ENCODE data around the gene GLRX5. TPM values are rescaled to one million over a fixed set of nuclear protein-coding genes. Genes with fewer than 3 reads are reported as not detected.
A peak's percentile ranks its signal among the peaks of the same experiment; 100 is the strongest.
"Not testable (repeated sequence)": the region's sequence is repeated elsewhere in the genome, so short reads cannot be mapped to it uniquely, and the experiment has no call there.

GLRX5 gene
- total RNA-seq, 2 donors from 2014 or later = 35.5 to 36.1 TPM

GRCh38 chr14:95504135-95505029 is 30.5 kb upstream of the GLRX5 start:
- ATAC-seq (peak; percentile 86 to 89), DNase-seq (ENCODE audit: low spot score) (peak; percentile 76)
- no peaks in the 10 kb centered on the region for H3K9me3 Mint-ChIP-seq
- peaks cover 46 to 58% of the 10 kb centered on the region in 2 donors for H3K4me1 Mint-ChIP-seq (ENCODE audit: low read depth in 2 of 2)
- H3K36me3 Mint-ChIP-seq = peaks cover 18% of the 10 kb centered on the region
- H3K27me3 Mint-ChIP-seq = no peaks in the 10 kb centered on the region
- H3K4me3 Mint-ChIP-seq = peak overlapping the region; percentile 80
- peak overlapping the region; percentile 94 to 98 for H3K27ac Mint-ChIP-seq

- Mint-ChIP-seq H3K4me1 (ENCODE audit: low read depth in 2 of 2) (peaks cover 51 to 64% of the 10 kb centered on the region in 2 donors), H3K36me3 (peaks cover 18% of the 10 kb centered on the region), H3K9me3 (no peaks in the 10 kb centered on the region), H3K27me3 (no peaks in the 10 kb centered on the region), H3K27ac (peak overlapping the region; percentile 94 to 98), H3K4me3 (peak overlapping the region; percentile 80)
- DNase-seq (ENCODE audit: low spot score) (no peak), ATAC-seq (no peak)
Measured at GRCh38 chr14:95505030-95505589, 29.7 kb upstream of the GLRX5 start.

- Mint-ChIP-seq H3K36me3 (peaks cover 10% of the 10 kb centered on the region), H3K27me3 (no peaks in the 10 kb centered on the region), H3K27ac (peak overlapping the region; percentile 65 to 76), H3K9me3 (no peaks in the 10 kb centered on the region), H3K4me3 (peak overlapping the region; percentile 57), H3K4me1 (ENCODE audit: low read depth in 2 of 2) (peaks cover 49 to 54% of the 10 kb centered on the region in 2 donors)
- DNase-seq (ENCODE audit: low spot score) (no peak), ATAC-seq (peak in 1 of 2 donors; percentile 50)
Measured at GRCh38 chr14:95507174-95507573, 27.7 kb upstream of the GLRX5 start.

- peaks cover 45 to 50% of the 10 kb centered on the region in 2 donors for H3K4me1 Mint-ChIP-seq (ENCODE audit: low read depth in 2 of 2)
Measured at GRCh38 chr14:95507701-95508103, 27.1 kb upstream of the GLRX5 start.

GRCh38 chr14:95508377-95508776 is 26.5 kb upstream of the GLRX5 start:
- H3K4me3 Mint-ChIP-seq = no peak overlapping the region
- ATAC-seq (no peak), DNase-seq (ENCODE audit: low spot score) (no peak)
- peaks cover 6% of the 10 kb centered on the region for H3K36me3 Mint-ChIP-seq
- H3K27ac Mint-ChIP-seq = peak overlapping the region; percentile 65 to 76
- H3K4me1 Mint-ChIP-seq (ENCODE audit: low read depth in 2 of 2) = peaks cover 46 to 55% of the 10 kb centered on the region in 2 donors
- no peaks in the 10 kb centered on the region for H3K27me3 Mint-ChIP-seq
- no peaks in the 10 kb centered on the region for H3K9me3 Mint-ChIP-seq

More at GRCh38 chr14:95507701-95508103, 27.1 kb upstream of the GLRX5 start:
- Mint-ChIP-seq H3K27ac (peak overlapping the region; percentile 65 to 76), H3K9me3 (no peaks in the 10 kb centered on the region), H3K27me3 (no peaks in the 10 kb centered on the region), H3K4me3 (peak overlapping the region; percentile 57), H3K36me3 (peaks cover 7% of the 10 kb centered on the region)
- DNase-seq (ENCODE audit: low spot score) (peak; percentile 82), ATAC-seq (peak; percentile 78 to 85)

GRCh38 chr14:95509495-95509894 is 25.4 kb upstream of the GLRX5 start:
- Mint-ChIP-seq H3K36me3 (peaks cover 3% of the 10 kb centered on the region), H3K4me3 (no peak overlapping the region), H3K4me1 (ENCODE audit: low read depth in 2 of 2) (peaks cover 42 to 46% of the 10 kb centered on the region in 2 donors), H3K9me3 (no peaks in the 10 kb centered on the region), H3K27ac (peak overlapping the region; percentile 35 to 43), H3K27me3 (no peaks in the 10 kb centered on the region)
- ATAC-seq (no peak), DNase-seq (ENCODE audit: low spot score) (no peak)

- not testable (repeated sequence) for H3K4me3 Mint-ChIP-seq; H3K9me3 Mint-ChIP-seq; H3K36me3 Mint-ChIP-seq; DNase-seq (ENCODE audit: low spot score); H3K27me3 Mint-ChIP-seq; ATAC-seq
- peaks cover 42 to 46% of the 10 kb centered on the region in 2 donors for H3K4me1 Mint-ChIP-seq (ENCODE audit: low read depth in 2 of 2)
- H3K27ac Mint-ChIP-seq = peak overlapping the region; percentile 35 to 43
Measured at GRCh38 chr14:95510344-95510743, 24.5 kb upstream of the GLRX5 start.

GRCh38 chr14:95510804-95511203 is 24.0 kb upstream of the GLRX5 start:
- Mint-ChIP-seq H3K4me1 (ENCODE audit: low read depth in 2 of 2) (peaks cover 42 to 44% of the 10 kb centered on the region in 2 donors), H3K27me3 (no peaks in the 10 kb centered on the region), H3K36me3 (no peaks in the 10 kb centered on the region), H3K4me3 (no peak overlapping the region), H3K27ac (no peak overlapping the region), H3K9me3 (no peaks in the 10 kb centered on the region)
- ATAC-seq (no peak), DNase-seq (ENCODE audit: low spot score) (no peak)

GRCh38 chr14:95511687-95512086 is 23.2 kb upstream of the GLRX5 start:
- H3K36me3 Mint-ChIP-seq = no peaks in the 10 kb centered on the region
- no peak for ATAC-seq
- no peak for DNase-seq (ENCODE audit: low spot score)
- peaks cover 37 to 44% of the 10 kb centered on the region in 2 donors for H3K4me1 Mint-ChIP-seq (ENCODE audit: low read depth in 2 of 2)
- H3K27ac Mint-ChIP-seq = no peak overlapping the region
- H3K27me3 Mint-ChIP-seq = no peaks in the 10 kb centered on the region
- no peak overlapping the region for H3K4me3 Mint-ChIP-seq
- H3K9me3 Mint-ChIP-seq = no peaks in the 10 kb centered on the region

GRCh38 chr14:95513291-95513690 is 21.6 kb upstream of the GLRX5 start:
- DNase-seq (ENCODE audit: low spot score) = no peak
- Mint-ChIP-seq H3K4me1 (ENCODE audit: low read depth in 2 of 2) (peaks cover 36 to 45% of the 10 kb centered on the region in 2 donors), H3K27ac (peak overlapping the region in 1 of 2 donors; percentile 40), H3K27me3 (no peaks in the 10 kb centered on the region), H3K9me3 (no peaks in the 10 kb centered on the region), H3K4me3 (peak overlapping the region; percentile 26), H3K36me3 (no peaks in the 10 kb centered on the region)
- ATAC-seq = no peak

- H3K4me3 Mint-ChIP-seq = peak overlapping the region; percentile 86
- H3K27ac Mint-ChIP-seq = peak overlapping the region; percentile 21 to 83
- DNase-seq (ENCODE audit: low spot score) (no peak), ATAC-seq (no peak)
- peaks cover 44 to 51% of the 10 kb centered on the region in 2 donors for H3K4me1 Mint-ChIP-seq (ENCODE audit: low read depth in 2 of 2)
- H3K9me3 Mint-ChIP-seq = no peaks in the 10 kb centered on the region
- H3K27me3 Mint-ChIP-seq = no peaks in the 10 kb centered on the region
- H3K36me3 Mint-ChIP-seq = no peaks in the 10 kb centered on the region
Measured at GRCh38 chr14:95514131-95515079, 20.4 kb upstream of the GLRX5 start.

GRCh38 chr14:95515080-95515489 is 19.8 kb upstream of the GLRX5 start:
- ATAC-seq = no peak
- peak overlapping the region; percentile 21 to 83 for H3K27ac Mint-ChIP-seq
- no peaks in the 10 kb centered on the region for H3K36me3 Mint-ChIP-seq
- H3K4me3 Mint-ChIP-seq = peak overlapping the region; percentile 86
- H3K27me3 Mint-ChIP-seq = no peaks in the 10 kb centered on the region
- peaks cover 46 to 52% of the 10 kb centered on the region in 2 donors for H3K4me1 Mint-ChIP-seq (ENCODE audit: low read depth in 2 of 2)
- no peak for DNase-seq (ENCODE audit: low spot score)
- H3K9me3 Mint-ChIP-seq = no peaks in the 10 kb centered on the region

Measured in natural killer cell treated with Interleukin-12 subunit alpha and Interleukin-12 subunit beta and Interleukin-15 and Interleukin-18, amount 100 ng/mL, for 72 hours (primary cell).